ENCODE data around the gene TBL3. TPM values are rescaled to one million over a fixed set of nuclear protein-coding genes. Genes with fewer than 3 reads are reported as not detected.

The TBL3 gene
- total and polyA plus RNA-seq, 3 donors from 2014 or later, result 77.1 to 109 (median 83.4) TPM

DNA sequence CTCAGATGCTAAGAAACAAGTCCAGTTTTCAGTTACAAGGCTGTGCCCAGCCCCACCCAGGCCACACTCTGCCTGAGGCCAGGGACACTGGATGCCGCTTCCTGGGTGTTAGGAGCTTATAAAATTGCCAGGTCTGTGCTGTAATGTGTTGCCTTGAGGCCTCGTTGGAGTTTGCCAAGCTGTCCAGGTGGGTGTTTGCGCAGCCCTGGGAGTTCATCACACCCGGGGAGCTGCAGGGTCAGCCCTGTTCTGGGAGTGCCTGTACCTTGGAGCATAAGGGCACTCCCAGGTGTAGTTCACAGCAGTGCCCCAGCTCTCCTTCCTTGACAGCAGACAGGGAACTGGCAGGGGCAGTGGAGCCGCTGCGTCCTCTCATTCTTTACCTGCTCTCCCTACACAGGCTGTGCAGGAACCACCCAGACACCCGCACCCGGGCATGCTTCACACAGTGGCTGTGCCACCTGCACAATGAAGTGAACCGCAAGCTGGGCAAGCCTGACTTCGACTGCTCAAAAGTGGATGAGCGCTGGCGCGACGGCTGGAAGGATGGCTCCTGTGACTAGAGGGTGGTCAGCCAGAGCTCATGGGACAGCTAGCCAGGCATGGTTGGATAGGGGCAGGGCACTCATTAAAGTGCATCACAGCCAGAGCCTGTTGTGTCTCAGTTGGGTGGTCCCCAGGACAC is 13.8 kb downstream of the TBL3 start:
- Histone ChIP-seq H3K4me1 (peaks cover 19% of the 10 kb centered on the region), H3K9me3 (no peaks in the 10 kb centered on the region), H3K27me3 (no peaks in the 10 kb centered on the region), H3K4me3 (no peak overlapping the region), H3K36me3 (ENCODE audit: low read depth, missing control alignments) (no peaks in the 10 kb centered on the region), H3K27ac (no peak overlapping the region)
- intact Hi-C loops (cut with DNase I; ENCODE audit: low total_unique reads), result no loop called here
- no peak for DNase-seq
- no peak for TF ChIP-seq CTCF (IDR thresholded peaks at IDR 0.05)
- TF ChIP-seq POLR2A (IDR thresholded peaks at IDR 0.05), result no peak
- 89 to 93% methylated on average over 5 to 14 of the region's 14 CpGs for WGBS, 2 donors

GRCh38 chr16:1987198-1987597 is 15.3 kb downstream of the TBL3 start:
- Histone ChIP-seq H3K4me3 (no peak overlapping the region), H3K9me3 (no peaks in the 10 kb centered on the region), H3K27ac (no peak overlapping the region), H3K27me3 (no peaks in the 10 kb centered on the region), H3K36me3 (ENCODE audit: low read depth, missing control alignments) (no peaks in the 10 kb centered on the region), H3K4me1 (peaks cover 24% of the 10 kb centered on the region)
- no peak for DNase-seq
- no peak for TF ChIP-seq CTCF (IDR thresholded peaks at IDR 0.05)
- TF ChIP-seq POLR2A (IDR thresholded peaks at IDR 0.05), result no peak
- intact Hi-C loops (cut with DNase I; ENCODE audit: low total_unique reads), result no loop called here
- 86% methylated on average over 10 of the region's 10 CpGs for WGBS, 2 donors

DNA sequence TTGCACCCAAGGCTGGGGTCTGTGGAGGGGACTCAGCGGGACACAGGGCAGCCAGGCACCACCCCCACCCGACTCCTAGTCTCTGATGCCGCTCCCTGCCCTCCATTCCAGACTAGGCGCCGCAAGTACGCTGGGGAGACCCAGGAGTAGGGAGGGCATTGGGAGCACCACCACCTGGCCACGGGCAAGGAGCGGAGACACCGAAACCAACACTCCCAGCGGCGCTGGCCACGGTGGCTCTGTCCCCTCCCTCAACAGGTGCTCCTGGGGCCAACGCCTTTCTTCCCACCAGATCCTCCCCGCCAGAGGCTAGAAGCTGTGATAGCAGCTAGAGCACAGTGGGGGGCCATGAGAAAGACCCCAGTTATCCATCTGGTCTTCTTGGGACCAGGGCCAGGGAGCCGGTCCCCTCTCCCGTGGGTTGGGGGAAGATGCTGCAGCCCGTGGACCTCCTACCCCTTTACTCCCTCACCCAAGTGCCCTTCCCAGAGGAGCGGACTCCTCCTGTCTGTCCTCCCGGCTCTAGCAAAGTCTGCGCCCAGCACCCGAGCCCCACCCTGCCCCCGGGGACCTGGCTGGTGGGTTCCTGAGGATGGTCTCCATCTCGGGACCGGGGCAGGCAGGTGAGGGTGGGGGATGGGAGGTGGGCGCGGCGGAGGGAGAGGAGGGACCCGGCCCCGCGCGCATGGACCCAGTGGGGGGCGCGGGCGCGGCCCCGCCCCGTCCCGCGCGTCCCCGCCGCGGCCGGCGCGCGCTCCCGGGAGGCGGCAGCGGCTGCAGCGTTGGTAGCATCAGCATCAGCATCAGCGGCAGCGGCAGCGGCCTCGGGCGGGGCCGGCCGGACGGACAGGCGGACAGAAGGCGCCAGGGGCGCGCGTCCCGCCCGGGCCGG is 17.6 kb downstream of the TBL3 start, which contains the start of gene SYNGR3:
Gene SYNGR3 (plus strand): TSS at position 762 of the 892 bp plus-strand sequence. CDS start 133 bp downstream, outside the sequence.
- Histone ChIP-seq H3K27ac (no peak within 1 kb of the TSS), H3K9me3 (no peaks in the 10 kb centered on the region), H3K36me3 (ENCODE audit: low read depth, missing control alignments) (no peaks in the 10 kb centered on the region), H3K4me3 (peak within 1 kb of the TSS; percentile 26 to 52), H3K4me1 (peaks cover 22% of the 10 kb centered on the region), H3K27me3 (no peaks in the 10 kb centered on the region)
- TF ChIP-seq POLR2A (IDR thresholded peaks at IDR 0.05) (no peak), CTCF (IDR thresholded peaks at IDR 0.05) (no peak)
- intact Hi-C loops (cut with DNase I; ENCODE audit: low total_unique reads), result no loop called here
- DNase-seq, result no peak
- 0 to 10% methylated on average over 7 to 53 of the region's 67 CpGs for WGBS, 2 donors

DNA sequence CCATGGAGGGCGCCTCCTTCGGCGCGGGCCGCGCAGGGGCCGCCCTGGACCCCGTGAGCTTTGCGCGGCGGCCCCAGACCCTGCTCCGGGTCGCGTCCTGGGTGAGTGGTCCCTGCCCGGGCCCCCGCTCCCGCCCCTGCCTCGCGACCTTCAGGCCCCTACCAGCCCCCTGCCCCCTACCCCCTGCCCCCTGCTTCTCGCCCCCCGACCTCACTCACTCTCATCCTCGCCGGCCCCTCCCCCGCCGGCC is 18.2 kb downstream of the TBL3 start:
- Histone ChIP-seq H3K27ac (no peak overlapping the region), H3K4me1 (peaks cover 17% of the 10 kb centered on the region), H3K36me3 (ENCODE audit: low read depth, missing control alignments) (no peaks in the 10 kb centered on the region), H3K27me3 (no peaks in the 10 kb centered on the region), H3K9me3 (no peaks in the 10 kb centered on the region), H3K4me3 (peak overlapping the region; percentile 26 to 52)
- WGBS, 2 donors, result 1% methylated on average over 25 of the region's 25 CpGs; no CpG with 5 or more reads in 1 of the 2 donors
- DNase-seq, result no peak
- TF ChIP-seq POLR2A (IDR thresholded peaks at IDR 0.05) (no peak), CTCF (IDR thresholded peaks at IDR 0.05) (no peak)
- intact Hi-C loops (cut with DNase I; ENCODE audit: low total_unique reads), result no loop called here
